Measurements from ENCODE around the gene CD300C. TPM values are rescaled to one million over a fixed set of nuclear protein-coding genes. Genes with fewer than 3 reads are reported as not detected.

Gene CD300C
- total RNA-seq (2022; extraction: Qiagen RNA extraction; ENCODE audit: low read depth): 0.13 to 0.38 TPM (median 0.23 TPM) in 4 of 5 replicates, not detected in the other

DNA sequence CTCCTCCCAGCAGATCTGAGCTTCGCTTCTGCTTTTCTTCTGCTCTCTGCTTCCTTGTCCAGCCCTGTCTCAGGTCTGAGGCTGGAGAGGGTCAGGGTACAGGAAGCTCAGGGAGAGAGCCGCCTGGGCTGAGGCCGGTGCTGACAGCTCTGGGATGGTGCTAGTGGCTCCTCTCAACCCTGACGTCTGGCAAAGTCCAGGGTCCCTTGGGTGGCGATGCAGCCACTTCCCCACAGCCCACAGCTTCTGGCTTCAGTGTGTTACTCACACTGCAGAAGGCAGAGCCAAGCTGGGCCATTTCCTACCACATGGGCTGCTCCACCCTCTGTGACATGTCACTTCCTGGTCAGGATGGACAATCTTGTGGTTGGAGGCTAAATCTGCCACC is at the start of gene CD300C:
CD300C (minus strand) TSS at position 273 of the 388 bp plus-strand sequence. CDS start 333 bp downstream, outside the sequence.

DNA sequence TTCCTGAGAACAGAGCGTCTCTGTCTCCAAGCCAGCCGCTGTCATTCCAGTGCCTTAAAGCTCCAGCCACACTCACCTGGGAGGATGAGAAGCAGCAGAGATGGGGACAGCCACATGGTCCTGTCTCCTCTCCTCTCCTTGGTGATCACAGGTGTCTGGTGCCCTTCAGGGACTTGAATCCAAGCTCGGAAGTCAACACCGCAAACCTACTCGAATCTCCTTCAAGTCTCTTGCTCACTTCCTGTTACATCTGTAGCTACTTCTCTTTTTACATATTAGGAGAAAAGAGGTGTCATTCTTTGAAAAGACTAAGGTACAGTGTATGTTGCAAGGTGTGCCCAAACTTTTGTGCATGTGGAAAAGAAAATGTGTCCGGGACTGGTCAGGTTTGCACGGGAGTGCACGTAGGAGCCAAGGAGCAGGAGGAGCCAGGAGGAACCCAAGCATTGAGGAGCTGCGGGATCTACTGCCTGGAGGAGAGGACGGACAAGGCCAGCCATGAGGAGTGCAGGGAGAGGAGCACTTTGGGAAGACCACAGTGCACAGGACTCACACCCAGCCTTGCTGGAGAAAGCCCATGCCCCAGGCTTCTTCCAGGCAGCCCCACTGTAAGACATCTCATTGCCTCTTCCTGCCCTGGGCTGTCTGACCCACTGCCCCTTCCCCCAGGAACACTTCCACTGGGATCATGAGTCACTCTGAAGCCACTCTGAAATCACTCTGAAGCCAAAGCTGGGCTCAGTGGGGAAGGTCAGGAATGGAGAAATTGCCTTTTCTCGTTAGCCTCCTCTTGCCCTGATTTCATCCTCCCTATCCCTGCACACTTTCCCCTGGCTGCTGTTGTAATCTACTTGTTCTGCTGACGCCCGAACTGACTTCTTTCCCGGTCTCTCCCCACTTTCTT is 46.4 kb upstream of the CD300C start, which contains the start of gene CD300LD:
CD300LD (minus strand) TSS at position 197 of the 904 bp plus-strand sequence; CDS start at position 116, 81 bp downstream.

DNA sequence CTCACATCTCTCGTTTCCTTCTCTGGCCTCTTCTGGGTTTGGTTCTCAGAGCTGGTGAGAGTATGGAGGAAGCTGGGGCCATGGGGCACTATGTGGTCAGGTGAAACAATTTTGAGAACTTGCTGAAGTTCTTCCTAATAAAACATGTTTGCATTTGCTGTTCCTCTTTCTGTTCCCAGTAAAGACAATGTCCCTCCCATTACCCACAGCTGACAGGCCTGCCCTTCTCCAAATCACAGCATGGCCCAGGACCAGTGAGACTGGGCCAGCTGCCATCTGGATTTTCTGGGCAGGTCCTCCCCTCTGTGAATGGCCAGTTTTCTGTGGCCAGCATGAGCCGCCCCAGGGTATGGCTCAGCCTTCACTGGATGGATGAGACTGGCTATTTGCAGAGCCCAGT is 21.5 kb upstream of the CD300C start, which contains the start of gene CD300H:
CD300H (minus strand) TSS at position 113 of the 400 bp plus-strand sequence.

DNA sequence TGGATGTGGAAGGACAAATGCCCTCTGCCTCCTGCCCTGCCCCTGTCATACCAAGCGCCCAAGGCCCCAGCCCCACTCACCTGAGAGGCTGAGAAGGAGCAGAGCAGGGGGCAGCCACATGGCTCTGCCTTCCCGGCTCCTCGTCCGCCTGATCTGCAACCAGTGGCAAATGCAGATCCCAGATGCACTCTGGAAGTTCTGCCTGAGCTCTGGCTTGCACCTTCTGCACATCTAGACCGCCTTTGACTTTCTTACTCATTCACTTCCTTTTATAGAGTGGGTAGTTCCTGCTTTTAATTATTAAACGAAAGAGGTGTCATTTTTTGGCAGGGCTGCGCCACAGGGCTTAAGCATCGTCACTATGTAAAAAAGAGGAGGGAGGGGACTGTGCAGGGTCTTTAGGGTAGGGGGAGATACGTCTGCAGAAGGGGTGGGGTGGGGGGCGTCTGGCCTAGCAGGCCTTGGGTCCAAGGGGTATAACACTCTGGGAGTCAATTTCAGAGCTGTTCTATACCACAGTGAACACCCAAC is 14.6 kb downstream of the CD300C start, which contains the start of gene CD300LB:
CD300LB (minus strand) TSS at position 245 of the 531 bp plus-strand sequence; CDS start at position 120, 125 bp downstream.

Other genes with a start within 250 kb of the CD300C start
- gene KIF19, start 219.9 kb downstream of the CD300C start, total RNA-seq (2022; extraction: Qiagen RNA extraction; ENCODE audit: low read depth): not detected in 5 replicates
- not detected in 5 replicates for gene BTBD17, start 184.2 kb downstream of the CD300C start, total RNA-seq (2022; extraction: Qiagen RNA extraction; ENCODE audit: low read depth)
- gene GPR142, start 178.6 kb downstream of the CD300C start, total RNA-seq (2022; extraction: Qiagen RNA extraction; ENCODE audit: low read depth): not detected in 5 replicates
- gene GPRC5C, start 114.0 kb downstream of the CD300C start, total RNA-seq (2022; extraction: Qiagen RNA extraction; ENCODE audit: low read depth): 34.9 to 72.6 TPM (median 67.0 TPM) in 5 replicates
- gene CD300A, start 79.5 kb downstream of the CD300C start, total RNA-seq (2022; extraction: Qiagen RNA extraction; ENCODE audit: low read depth): not detected in 5 replicates
- 0.11 TPM in 1 of 5 replicates, not detected in the others for gene CD300LB, start 14.6 kb downstream of the CD300C start, total RNA-seq (2022; extraction: Qiagen RNA extraction; ENCODE audit: low read depth)
- gene CD300H, start 21.4 kb upstream of the CD300C start, total RNA-seq (2022; extraction: Qiagen RNA extraction; ENCODE audit: low read depth): 0.67 to 1.1 TPM (median 0.93 TPM) in 3 of 5 replicates, not detected in the others
- gene CD300LD, start 46.2 kb upstream of the CD300C start, total RNA-seq (2022; extraction: Qiagen RNA extraction; ENCODE audit: low read depth): not detected in 5 replicates
- gene CD300E, start 77.6 kb upstream of the CD300C start, total RNA-seq (2022; extraction: Qiagen RNA extraction; ENCODE audit: low read depth): not detected in 5 replicates
- not detected in 5 replicates for gene CD300LF, start 166.8 kb upstream of the CD300C start, total RNA-seq (2022; extraction: Qiagen RNA extraction; ENCODE audit: low read depth)
- gene RAB37, start 191.1 kb upstream of the CD300C start, total RNA-seq (2022; extraction: Qiagen RNA extraction; ENCODE audit: low read depth): 1.0 to 2.1 TPM (median 1.3 TPM) in 5 replicates
- gene NHERF1, start 202.5 kb upstream of the CD300C start, total RNA-seq (2022; extraction: Qiagen RNA extraction; ENCODE audit: low read depth): 28.8 to 52.1 TPM (median 45.9 TPM) in 5 replicates
- 46.7 to 59.5 TPM (median 57.8 TPM) in 5 replicates for gene NAT9, start 230.2 kb upstream of the CD300C start, total RNA-seq (2022; extraction: Qiagen RNA extraction; ENCODE audit: low read depth)